Liver (tissue), 3 donors: Measurements from ENCODE around the gene RNF144A.

ENCODE experiments used
- CTCF ChIP-seq: fragments of 150-350 bp; IDR thresholded peaks from 2 replicates; pipeline ENCODE4 v1.5.1; 2017; ENCODE audit warnings: improper control_type of control experiment, low read depth, low read length; ENCODE audit not compliant: missing input control
- EGR1 ChIP-seq, 2 donors: IDR thresholded peaks; 2 replicates each; pipeline ENCODE4 v1.6.1; 2016 to 2018; ENCODE audit warnings: antibody characterized with exemption in 2 of 2, low read depth in 2 of 2
- MAX ChIP-seq: IDR thresholded peaks from 2 replicates; pipeline ENCODE4 v1.6.1; 2016; ENCODE audit warnings: antibody characterized with exemption
- RXRA ChIP-seq, 2 donors: IDR thresholded peaks; 2 replicates each; pipeline ENCODE4 v1.6.1; 2017 to 2018; ENCODE audit warnings: antibody characterized with exemption in 2 of 2, mild to moderate bottlenecking in 1 of 2
- TAF1 ChIP-seq: conservative IDR thresholded peaks from 2 replicates; pipeline ENCODE4 v1.6.1; 2016; ENCODE audit warnings: antibody characterized with exemption, mild to moderate bottlenecking
- donor health status: healthy.
- donor health status: healthy.

GRCh38 chr2:6888724-6889123, 28.5 kb upstream of the RNF144A start:
- TF ChIP-seq EGR1 (IDR thresholded peaks at IDR 0.05; ENCODE audit: low read depth in 2 of 2) (no peak), CTCF (no peak), RXRA (IDR thresholded peaks at IDR 0.05) (no peak), TAF1 (no peak), MAX (no peak)
